ENCODE measurements around the gene TSPAN1. TPM values are rescaled to one million over a fixed set of nuclear protein-coding genes. Genes with fewer than 3 reads are reported as not detected.

The TSPAN1 gene
- total RNA-seq, 4 donors from 2014 or later, result 0.83 to 1.6 (median 1.5) TPM

DNA sequence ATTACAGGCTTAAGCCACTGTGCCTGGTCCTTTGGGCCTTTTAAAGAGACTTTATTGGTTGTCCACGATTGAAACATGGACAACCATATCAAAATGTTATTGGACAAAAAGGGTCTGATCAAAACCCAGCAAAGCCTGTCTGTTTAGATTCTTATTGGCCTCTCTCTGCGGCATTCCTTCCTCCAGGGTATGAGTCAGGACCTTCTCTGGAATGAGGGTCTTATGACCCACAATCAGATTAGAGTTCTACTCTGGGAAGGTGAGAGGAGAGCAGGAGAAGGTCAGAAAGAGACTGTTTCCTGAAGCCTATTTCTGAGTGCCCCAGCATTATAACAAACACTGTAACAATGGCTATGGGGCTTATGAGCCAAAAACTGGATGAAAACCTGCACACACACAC, 36.2 kb downstream of the TSPAN1 start:
- intact Hi-C loops (cut with DNase I), result no loop called here
- WGBS, result 78% methylated on average over 2 of the region's 2 CpGs
- TF ChIP-seq POLR2AphosphoS5 (IDR thresholded peaks at IDR 0.05), result no peak
- no peak for TF ChIP-seq POLR2A (IDR thresholded peaks at IDR 0.05; ENCODE audit: low read depth)
- TF ChIP-seq, protein P1, sequence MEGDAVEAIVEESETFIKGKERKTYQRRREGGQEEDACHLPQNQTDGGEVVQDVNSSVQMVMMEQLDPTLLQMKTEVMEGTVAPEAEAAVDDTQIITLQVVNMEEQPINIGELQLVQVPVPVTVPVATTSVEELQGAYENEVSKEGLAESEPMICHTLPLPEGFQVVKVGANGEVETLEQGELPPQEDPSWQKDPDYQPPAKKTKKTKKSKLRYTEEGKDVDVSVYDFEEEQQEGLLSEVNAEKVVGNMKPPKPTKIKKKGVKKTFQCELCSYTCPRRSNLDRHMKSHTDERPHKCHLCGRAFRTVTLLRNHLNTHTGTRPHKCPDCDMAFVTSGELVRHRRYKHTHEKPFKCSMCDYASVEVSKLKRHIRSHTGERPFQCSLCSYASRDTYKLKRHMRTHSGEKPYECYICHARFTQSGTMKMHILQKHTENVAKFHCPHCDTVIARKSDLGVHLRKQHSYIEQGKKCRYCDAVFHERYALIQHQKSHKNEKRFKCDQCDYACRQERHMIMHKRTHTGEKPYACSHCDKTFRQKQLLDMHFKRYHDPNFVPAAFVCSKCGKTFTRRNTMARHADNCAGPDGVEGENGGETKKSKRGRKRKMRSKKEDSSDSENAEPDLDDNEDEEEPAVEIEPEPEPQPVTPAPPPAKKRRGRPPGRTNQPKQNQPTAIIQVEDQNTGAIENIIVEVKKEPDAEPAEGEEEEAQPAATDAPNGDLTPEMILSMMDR (IDR thresholded peaks at IDR 0.05), result no peak
- TF ChIP-seq EP300 (IDR thresholded peaks at IDR 0.05), result no peak
- H3K36me3 ChIP-seq, result peaks cover 0 to 11% (median 7%) of the 10 kb centered on the region in 4 donors
- H3K4me1 ChIP-seq, result peaks cover 4 to 10% (median 9%) of the 10 kb centered on the region in 4 donors
- DNase-seq (ENCODE audit: extremely low spot score), result no peak
- H3K27me3 ChIP-seq, result no peaks in the 10 kb centered on the region
- no peak overlapping the region for H3K27ac ChIP-seq (replicated peaks in 1 of 4)
- H3K4me3 ChIP-seq, result no peak overlapping the region
- H3K9me3 ChIP-seq, result no peaks in the 10 kb centered on the region

DNA sequence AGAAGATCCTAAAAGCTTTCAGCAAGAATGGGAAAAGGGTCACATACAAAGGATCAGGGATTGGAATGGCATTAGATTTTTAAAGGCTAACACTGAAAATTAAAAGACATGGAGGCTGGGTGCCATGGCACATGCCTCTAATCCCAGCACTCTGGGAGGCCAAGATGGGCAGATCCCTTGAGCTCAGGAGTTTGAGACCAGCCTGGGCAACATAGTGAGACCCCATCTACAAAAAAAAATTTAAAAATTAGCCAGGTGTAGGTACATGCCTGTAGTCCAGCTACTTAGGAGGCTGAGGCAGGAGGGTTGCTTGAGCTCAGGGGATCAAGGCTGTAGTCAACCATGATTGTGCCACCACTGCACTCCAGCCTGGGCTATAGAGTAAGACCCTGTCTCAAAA, 40.6 kb downstream of the TSPAN1 start:
- Histone ChIP-seq H3K9me3 (no peaks in the 10 kb centered on the region), H3K27me3 (no peaks in the 10 kb centered on the region), H3K36me3 (peaks cover 0 to 11% (median 5%) of the 10 kb centered on the region in 4 donors), H3K27ac (replicated peaks in 1 of 4) (no peak overlapping the region), H3K4me3 (no peak overlapping the region), H3K4me1 (no peaks in the 10 kb centered on the region)
- intact Hi-C loops (cut with DNase I), result no loop called here
- no peak for DNase-seq (ENCODE audit: extremely low spot score)
- TF ChIP-seq, protein P1 (IDR thresholded peaks at IDR 0.05), result no peak

DNA sequence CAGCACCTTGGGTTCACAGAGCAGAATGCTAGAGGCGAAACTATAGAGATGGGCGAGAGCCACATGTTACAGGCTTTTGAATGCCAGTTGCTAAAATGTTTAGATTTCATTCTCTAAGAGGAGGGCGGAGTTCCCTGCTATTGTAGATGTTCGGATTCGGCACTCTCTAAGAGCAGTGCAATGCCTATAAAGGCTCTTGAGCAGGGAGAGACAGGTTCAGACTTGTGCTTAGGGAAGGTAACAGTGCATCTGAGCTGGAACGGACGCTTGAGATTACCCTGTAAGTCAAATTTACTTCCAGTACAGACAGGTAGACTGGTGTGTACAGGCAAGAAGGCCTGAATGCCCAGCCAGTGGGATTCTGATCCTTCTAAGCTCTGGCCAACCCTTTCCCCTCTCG, 43.6 kb downstream of the TSPAN1 start:
- no peak for DNase-seq (ENCODE audit: extremely low spot score)
- H3K9me3 ChIP-seq, result no peaks in the 10 kb centered on the region
- peaks cover 4 to 8% (median 5%) of the 10 kb centered on the region in 4 donors for H3K4me1 ChIP-seq
- no peaks in the 10 kb centered on the region for H3K27me3 ChIP-seq
- no peak overlapping the region for H3K27ac ChIP-seq (replicated peaks in 1 of 4)
- H3K4me3 ChIP-seq, result no peak overlapping the region
- intact Hi-C loops (cut with DNase I), result no loop called here
- WGBS, result 89% methylated on average over 8 of the region's 8 CpGs
- peaks cover 0 to 16% (median 7%) of the 10 kb centered on the region in 4 donors for H3K36me3 ChIP-seq
- TF ChIP-seq POLR2A (IDR thresholded peaks at IDR 0.05; ENCODE audit: low read depth), result no peak
- TF ChIP-seq, protein P1 (IDR thresholded peaks at IDR 0.05), result no peak
- no peak for TF ChIP-seq EP300 (IDR thresholded peaks at IDR 0.05)
- TF ChIP-seq POLR2AphosphoS5 (IDR thresholded peaks at IDR 0.05), result no peak

DNA sequence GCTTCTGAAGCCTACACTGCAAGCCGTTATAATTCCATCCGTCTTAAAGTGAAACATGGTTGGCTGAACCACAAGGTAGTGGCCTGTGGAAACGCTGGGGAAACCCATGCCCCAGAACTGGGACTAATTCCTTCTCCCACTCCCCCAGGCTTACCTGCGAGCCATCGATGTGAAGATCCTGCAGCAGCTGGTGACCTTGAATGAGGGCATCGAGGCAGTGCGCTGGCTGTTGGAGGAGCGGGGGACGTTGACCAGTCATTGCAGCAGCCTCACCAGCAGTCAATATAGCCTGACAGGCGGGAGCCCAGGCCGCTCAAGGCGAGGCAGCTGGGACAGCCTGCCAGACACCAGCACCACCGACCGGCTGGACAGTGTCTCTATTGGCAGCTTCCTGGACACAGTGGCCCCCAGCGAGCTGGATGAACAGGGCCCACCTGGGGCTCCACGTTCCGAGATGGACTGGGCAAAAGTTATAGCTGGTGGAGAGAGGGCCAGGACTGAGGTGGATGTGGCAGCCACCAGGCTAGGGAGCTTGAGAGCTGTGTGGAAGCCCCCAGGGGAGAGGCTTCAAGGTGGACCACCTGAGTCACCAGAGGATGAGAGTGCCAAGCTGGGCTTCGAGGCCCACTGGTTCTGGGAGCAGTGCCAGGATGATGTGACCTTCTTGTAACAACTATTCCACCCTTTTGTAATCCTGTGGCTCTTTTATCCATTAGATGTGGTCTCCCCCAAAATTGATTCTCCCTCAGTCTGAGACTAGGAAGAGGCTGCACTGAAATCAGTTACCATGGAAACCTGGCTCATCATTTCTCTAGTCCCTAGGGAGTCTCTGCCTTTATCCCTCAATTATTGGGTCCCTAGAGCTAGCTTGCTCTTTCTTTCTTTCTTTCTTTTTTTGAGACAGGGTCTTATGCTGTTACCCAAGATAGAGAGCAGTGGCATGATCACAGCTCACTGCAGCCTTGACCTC, 44.9 kb downstream of the TSPAN1 start:
- H3K4me3 ChIP-seq, result no peak overlapping the region
- TF ChIP-seq POLR2A (IDR thresholded peaks at IDR 0.05; ENCODE audit: low read depth) (no peak), EP300 (IDR thresholded peaks at IDR 0.05) (no peak), POLR2AphosphoS5 (IDR thresholded peaks at IDR 0.05) (no peak)
- TF ChIP-seq, protein P1 (IDR thresholded peaks at IDR 0.05), result no peak
- intact Hi-C loops (cut with DNase I), result loop anchor here (5.0 kb wide), 2 partner anchors 38 to 183 kb away; no protein-coding TSS in a partner anchor
- no peaks in the 10 kb centered on the region for H3K9me3 ChIP-seq
- whole genome bisulfite sequencing, result 70% methylated on average over 8 of the region's 18 CpGs
- no peaks in the 10 kb centered on the region for H3K27me3 ChIP-seq
- no peak for DNase-seq (ENCODE audit: extremely low spot score)
- peaks cover 8 to 11% (median 10%) of the 10 kb centered on the region in 4 donors for H3K4me1 ChIP-seq
- peaks cover 0 to 16% (median 7%) of the 10 kb centered on the region in 4 donors for H3K36me3 ChIP-seq
- H3K27ac ChIP-seq (replicated peaks in 1 of 4), result no peak overlapping the region
